Caki2 (cell line): ENCODE measurements around the gene SLC12A7. TPM values are rescaled to one million over a fixed set of nuclear protein-coding genes. Genes with fewer than 3 reads are reported as not detected.
"Not testable (repeated sequence)": the region's sequence is repeated elsewhere in the genome, so short reads cannot be mapped to it uniquely, and the experiment has no call there.

ENCODE experiments used
- DNase-seq: peaks from one replicate; pipeline ENCODE4 v3.0.0-alpha.2; 2015; ENCODE audit warnings: low read depth
- in situ Hi-C: cut with HindIII; loops from 2 replicates; pipeline ENCODE4 v1.10.0; 2016; ENCODE audit warnings: low sequenced_read_pairs, low pct_unique_long_range_greater_than_20kb, mixed read lengths
- total RNA-seq: library from RNA; depleted of rRNA; stranded (reverse); fragments of >200 nt; shearing (Covaris generic); gene quantifications from 2 replicates; pipeline ENCODE4 v1.2.3, GENCODE V29; 2014; ENCODE audit warnings: low replicate concordance

The SLC12A7 gene
- total RNA-seq, 1 experiment from 2014 or later, result 45.8 TPM

DNA sequence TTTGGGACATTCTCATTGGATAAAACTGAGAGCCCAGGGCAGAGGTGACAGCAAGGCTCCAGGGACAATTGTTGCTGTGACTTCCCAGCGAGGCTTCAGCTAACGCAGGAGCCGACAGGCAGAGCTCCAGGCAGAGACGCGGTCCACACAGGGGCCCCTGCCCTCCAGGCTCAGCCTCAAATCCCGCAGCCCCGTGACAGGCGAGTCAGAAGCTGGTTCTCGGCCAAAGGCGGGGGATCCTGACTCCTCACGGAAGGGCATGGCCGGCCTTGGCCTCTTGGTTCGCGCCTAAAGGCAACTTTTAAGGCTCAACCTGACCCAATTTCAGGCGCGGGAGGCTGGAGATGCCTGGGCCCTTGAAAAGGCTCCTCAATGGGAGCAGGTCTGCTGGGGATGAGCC, 21.3 kb downstream of the SLC12A7 start:
- in situ Hi-C loops, result no loop called here
- DNase-seq, result no peak

DNA sequence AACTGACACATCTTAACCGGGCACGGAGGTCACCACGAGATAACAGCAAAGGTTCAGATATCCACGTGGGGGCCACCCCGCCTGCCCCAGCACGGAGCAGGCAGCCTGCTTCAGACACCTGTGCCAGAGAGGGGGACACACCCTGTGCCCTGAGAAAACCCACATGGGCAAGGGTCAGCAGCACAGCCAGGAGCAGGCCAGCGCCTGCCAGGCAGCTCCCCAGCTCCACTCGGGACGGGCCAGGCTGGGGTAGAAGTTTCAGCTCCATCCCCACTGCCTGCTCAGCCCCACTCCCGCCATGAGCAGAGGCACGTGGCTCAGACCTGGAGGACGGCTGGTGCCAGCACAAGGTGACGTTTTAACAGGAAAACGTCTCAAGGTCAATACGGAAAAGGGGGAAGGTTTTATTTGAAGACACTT, 22.2 kb downstream of the SLC12A7 start:
- DNase-seq, result no peak
- in situ Hi-C loops, result no loop called here

DNA sequence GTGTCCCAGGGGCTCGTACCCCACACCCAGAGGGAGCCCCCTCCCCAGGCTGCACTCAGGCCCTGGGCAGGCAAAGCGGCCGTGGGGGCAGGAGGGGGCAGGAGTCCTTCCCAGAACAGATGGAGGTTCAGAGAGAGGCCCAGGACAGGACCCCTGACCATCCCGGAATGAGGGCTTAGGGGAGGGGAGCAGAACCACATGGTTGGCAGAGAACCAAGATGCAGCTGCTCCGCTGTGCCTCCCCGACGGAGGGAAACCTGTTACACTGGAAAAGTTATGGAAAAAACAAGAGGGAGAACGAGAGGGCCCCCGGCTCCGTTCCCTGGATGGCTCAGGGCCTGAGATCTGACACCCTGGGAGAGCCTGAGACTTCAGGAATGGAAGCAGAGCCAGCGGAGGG, 22.7 kb downstream of the SLC12A7 start:
- in situ Hi-C loops, result no loop called here
- DNase-seq, result no peak

DNA sequence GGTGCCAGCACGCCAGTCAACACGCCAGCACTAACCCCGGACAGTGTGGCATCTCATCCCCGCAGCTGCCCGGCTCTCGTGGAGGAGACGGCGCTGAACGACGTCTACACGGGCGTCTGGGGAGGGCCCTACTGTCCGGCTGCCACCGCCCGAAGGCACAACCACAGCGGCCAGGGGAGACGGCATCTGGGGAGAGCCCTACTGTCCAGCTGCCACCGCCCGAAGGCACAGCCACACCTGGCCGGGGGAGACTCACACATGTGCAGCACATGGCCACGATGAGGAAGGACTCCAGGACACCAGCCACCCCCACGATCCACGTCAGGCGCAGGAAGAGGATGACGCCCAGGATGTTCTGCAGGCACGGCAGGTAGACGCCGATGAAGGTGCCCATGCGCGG, 23.1 kb downstream of the SLC12A7 start:
- DNase-seq, result no peak
- in situ Hi-C loops, result no loop called here

DNA sequence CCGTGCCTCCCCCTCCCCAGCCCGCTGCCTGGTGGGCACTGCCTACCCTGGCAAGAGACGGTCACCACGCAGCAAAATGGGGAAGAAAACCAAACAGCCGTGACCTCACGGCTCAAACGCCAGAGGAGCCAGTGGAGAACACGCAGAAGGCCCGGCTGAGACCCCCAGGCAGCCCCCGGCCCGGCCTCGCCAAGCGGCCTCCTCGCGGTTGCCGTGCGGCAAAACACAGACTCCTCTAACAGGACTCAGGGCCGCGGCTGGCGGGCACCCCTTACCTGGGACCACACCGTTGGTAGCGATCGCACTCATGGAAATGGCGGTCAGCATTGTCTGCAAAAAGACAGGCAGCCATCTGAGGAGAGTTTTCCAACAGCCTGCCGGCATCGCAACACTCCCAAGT, 23.8 kb downstream of the SLC12A7 start:
- DNase-seq, result no peak
- in situ Hi-C loops, result no loop called here

DNA sequence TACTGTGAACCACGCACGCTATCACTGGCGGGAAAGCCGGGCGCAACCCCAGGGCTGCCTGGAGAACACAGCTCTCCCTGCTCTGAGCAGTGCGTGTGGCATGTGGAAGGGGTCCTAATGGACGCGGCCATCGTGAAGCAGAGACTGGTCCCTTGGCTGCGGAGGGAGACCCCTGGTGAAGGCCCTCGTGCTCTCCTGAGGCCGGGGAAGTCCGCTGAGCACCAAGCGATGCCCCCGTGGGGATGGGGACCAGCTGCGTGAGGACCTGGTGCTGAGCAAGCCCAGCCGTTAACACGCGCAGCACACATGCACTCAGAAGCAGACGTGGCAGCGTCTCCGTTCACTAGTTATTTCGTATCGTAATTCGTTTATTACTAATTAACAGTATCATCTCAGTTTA, 24.4 kb downstream of the SLC12A7 start:
- no peak for DNase-seq
- in situ Hi-C loops, result no loop called here

DNA sequence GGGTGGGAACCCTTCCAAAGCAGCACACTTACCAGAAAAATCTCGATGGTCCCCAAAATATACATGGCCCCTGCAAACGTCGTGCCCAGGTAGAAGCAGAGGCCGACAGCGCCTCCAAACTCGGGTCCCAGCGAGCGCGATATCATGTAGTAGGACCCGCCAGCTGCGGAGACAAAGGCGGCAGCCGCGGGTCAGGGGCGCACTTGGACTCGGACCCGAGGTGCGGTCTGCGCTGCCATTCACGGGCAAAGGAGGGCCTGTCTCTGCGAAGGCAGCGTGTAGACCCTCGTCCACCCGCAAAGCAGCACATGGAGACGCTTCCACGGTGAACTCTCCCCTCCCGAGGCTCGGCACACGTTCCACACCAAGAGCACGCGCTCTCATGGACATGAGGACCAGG, 25.0 kb downstream of the SLC12A7 start:
- in situ Hi-C loops, result no loop called here
- no peak for DNase-seq

DNA sequence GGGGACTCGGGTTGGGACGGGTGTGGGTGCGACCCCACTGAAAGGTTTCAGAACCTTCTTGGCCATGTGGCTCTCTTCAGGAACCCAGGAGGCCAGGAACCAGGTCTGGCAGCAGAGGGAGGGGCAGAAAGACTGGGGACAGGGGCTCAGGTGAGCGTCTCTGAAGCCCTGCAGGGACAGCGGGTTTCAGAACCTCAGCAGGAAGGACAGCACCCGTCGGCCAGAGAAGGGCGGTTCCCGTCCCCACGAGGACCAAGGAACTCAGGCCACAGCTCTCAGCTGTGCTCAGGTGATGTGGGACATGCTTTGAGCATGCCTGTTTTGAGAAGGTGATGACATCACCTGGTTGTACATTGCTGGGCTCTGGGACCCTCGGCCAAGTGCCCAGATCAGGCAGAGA, 25.7 kb downstream of the SLC12A7 start:
- no peak for DNase-seq
- in situ Hi-C loops, result no loop called here

DNA sequence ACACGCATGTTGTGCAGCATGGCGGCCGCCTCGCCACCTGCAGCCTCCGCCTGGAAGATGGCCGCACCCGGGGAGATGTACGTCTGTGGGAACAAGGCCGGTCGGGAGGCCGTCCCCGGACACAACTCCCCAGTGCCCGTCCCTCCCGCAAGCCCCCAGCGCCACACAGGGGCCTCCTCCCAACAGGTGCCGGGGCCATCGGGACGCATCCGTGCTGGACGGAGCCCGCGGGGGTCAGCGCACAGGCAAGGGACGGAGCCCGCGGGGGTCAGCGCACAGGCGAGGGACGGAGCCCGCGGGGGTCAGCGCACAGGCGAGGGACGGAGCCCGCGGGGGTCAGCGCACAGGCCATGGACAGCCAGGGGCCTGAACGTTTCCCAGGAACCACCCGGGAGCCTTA, 26.5 kb downstream of the SLC12A7 start:
- DNase-seq, result no peak
- in situ Hi-C loops, result no loop called here

DNA sequence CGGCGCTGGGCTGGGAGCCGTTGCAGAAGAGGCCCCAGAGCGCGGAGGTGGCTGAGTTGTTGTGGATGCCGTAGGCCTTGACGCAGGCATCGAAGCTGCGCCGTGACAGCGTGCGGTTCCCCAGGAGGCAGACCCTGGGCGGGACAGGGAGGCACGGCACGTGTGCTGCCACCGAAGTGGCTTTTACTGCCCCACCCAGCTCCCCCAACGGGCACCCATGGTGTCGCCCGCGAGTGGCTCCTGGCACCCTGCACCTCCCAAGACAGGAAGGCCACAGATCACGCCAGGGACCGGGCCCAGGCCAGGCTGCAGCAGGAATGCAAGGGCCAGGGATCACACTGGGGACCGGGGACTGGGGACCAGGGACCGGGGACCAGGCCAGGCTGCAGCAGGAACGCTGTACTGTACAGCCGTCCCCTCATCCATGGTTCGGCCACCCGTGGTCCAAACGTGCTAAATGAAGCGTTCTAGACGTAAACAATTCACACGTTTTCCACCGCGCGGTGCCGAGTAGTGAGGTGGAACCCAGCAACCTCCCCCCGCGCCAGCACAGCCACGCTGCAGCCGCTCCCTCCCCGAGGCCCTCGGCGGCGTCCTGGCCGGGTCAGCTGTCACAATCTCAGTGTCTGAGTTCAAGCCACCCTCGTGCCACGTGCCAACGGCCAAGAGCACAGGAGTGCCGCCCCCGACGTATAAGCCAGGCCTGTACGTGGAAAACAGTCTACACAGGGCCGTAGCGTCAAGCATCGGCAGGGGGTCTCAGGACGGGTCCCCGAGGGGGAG, 27.8 kb downstream of the SLC12A7 start:
- DNase-seq, result no peak
- in situ Hi-C loops, result no loop called here

DNA sequence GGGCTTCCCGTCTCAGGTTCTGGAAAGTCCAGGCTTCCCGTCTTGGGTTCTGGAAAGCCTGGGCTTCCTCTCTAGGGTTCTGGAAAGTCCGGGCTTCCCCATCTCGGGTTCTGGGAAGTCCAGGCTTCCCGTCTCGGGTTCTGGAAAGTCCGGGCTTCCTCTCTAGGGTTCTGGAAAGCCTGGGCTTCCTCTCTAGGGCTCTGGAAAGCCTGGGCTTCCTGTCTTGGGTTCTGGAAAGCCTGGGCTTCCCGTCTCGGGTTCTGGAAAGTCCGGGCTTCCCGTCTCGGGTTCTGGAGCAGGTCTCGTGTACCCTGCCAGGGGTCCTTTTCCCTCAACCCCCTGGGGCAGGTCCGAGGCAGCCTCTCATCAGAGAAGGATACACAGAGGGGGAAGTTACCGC, 28.8 kb downstream of the SLC12A7 start:
- DNase-seq, in situ Hi-C loops: not testable (repeated sequence)

DNA sequence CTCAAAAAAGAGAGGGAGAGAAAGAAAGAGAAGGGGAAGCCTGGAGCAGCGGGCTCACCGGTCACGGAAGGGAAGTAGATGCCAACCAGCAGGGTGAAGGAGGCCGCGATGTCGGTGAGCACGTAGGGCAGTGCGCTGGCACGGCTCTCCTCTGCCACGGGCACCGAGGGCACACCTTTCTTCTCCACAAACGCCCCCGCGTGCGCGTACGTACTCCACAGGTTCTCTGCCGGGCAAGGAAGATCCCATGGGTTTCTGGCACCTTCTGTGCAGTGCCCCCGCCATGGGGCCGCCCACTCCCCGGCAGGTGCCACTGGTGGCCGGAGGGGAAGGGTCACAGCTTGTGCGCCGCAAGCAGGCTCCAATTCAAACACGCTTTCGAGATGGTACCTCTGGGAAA, 30.3 kb downstream of the SLC12A7 start:
- in situ Hi-C loops, result no loop called here
- DNase-seq, result no peak

DNA sequence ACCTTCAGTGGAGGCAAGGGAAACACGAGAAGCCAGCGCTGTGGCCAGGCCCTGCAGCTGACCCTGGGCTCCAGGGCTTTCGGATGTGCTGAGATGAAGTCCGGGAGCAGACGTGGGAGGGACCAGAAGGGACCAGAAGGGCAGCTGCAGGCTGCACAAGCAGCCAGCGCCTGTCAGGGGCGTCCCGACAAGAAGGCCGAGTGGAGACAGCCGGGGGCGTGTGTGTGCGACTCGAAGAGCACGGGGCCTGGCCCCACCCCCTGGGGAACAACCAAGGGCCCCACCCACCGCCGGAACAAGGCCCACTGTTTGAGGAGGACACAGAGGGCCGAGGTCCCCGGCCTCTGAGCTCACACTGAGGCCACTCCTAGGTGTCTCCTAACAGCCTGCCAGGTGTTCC, 31.4 kb downstream of the SLC12A7 start:
- in situ Hi-C loops, result no loop called here
- DNase-seq, result no peak

DNA sequence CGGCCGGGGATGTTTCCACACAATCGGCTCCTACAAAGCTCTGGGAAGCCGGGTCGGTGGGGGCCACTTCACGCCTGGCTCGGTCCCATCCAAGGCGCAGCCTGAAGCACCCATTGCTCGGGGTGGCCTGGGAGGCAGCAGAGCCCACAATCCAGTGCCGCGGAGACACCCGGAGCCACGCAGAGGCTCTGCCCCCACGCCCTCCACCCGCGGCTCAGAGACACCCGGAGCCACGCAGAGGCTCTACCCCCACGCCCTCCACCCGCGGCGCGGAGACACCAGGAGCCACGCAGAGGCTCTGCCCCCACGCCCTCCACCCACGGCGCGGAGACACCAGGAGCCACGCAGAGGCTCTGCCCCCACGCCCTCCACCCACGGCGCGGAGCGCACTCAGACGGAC, 31.9 kb downstream of the SLC12A7 start:
- in situ Hi-C loops, result no loop called here
- DNase-seq, result no peak

DNA sequence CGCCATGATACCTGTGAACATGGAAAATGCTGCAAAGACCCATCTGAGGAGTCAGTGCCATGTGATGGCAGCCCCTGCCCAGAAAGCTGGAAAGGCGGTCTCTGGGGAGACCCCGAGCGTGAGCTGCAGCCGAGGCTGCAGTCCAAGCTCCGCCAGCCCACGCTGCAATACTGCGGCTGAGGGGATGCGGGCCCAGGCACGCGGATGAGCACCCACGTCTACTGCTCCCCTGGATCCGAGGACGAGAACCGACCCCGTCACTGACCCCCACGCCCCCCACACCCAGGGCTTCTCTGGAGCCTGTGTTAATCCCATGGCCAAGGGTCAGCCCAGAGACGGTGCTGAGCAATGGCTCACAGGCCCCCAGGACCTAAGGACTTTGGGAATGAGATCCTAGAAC, 32.4 kb downstream of the SLC12A7 start:
- in situ Hi-C loops, result no loop called here
- DNase-seq, result no peak

DNA sequence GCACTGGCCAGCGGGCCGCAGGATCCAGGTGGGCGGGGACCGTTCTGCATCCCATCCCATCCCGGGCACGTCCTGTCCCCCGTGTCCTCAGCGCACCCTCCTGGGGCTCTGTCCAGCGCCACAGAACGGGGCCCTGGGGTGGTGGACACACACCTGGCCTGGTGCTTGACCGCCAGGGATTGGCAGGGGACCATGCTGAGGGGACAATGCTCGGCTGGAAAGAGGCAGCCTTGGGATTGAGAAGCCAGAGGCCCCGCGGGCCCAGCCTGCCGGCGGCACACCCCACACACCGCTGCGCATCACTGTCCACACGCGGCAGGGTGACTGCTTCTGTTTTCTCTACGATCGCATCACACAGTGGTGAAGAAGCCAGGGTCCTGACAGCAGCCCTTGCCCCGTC, 33.0 kb downstream of the SLC12A7 start:
- no peak for DNase-seq
- in situ Hi-C loops, result no loop called here

DNA sequence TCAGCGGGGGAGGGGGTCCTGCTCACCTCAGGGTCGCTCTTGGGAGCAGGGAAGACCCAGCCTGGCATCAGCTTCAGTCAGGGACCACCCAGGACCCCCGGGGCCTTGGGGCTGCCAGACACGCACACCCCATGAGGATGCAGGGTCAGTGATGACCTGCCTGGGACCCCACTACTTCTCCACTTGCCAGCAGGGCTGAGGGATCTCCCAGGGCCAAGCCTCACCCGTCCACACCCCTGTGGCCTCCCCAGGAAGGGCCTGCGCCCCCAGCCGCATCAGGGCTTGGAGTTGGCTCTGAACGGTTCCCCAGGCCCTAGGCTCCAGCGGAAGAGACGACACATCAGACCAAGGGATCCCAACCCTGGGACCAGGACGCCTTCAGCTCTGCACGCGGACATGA, 33.7 kb downstream of the SLC12A7 start:
- no peak for DNase-seq
- in situ Hi-C loops, result no loop called here

DNA sequence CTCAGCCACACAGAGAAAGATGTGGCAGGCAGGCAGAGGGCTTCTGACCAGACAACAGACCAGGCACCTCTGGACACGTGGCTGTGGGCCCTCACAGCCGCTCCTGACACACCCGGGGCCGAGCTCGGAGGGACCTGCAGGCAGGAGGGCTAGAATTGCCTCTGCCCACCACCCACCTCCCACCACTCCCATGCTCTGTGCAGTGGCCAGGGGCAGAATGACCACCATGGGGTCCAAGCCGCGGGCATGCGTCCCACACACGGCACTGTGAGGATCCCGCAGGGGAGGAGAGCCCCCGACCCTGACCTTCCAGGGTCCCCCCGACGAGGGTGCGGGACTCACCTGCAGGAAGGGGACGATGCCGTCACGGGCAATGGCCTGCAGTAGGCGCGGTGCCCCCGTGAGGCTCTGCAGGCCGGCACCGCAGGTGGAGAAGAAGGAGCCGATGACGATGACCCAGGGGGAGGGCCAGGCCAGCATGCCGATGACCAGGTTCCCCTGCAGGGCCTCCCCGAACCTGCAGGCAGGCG, 34.3 kb downstream of the SLC12A7 start:
- no peak for DNase-seq

DNA sequence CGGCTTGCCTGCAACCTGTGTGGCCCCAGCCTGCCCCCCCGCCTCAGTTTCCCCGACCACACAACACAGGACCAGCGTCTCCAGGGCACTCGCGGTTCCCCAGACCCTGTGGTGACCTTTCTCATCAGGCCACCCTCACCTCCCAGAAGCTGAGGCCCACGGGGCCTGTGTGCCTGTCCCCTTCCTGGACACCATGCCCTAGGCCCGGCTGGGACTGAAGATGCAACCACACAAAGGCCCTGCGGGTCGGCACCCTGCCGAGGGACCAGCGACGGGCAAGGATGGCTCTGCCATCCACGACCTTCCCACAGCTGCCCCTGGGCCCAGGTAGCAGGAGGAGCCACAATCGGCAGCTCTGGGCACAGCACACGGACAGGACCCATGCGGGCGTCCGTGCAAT, 34.8 kb downstream of the SLC12A7 start:
- DNase-seq, result no peak
- in situ Hi-C loops, result no loop called here

More for the DNA sequence above, 34.3 kb downstream of the SLC12A7 start:
- in situ Hi-C loops, result no loop called here

DNA sequence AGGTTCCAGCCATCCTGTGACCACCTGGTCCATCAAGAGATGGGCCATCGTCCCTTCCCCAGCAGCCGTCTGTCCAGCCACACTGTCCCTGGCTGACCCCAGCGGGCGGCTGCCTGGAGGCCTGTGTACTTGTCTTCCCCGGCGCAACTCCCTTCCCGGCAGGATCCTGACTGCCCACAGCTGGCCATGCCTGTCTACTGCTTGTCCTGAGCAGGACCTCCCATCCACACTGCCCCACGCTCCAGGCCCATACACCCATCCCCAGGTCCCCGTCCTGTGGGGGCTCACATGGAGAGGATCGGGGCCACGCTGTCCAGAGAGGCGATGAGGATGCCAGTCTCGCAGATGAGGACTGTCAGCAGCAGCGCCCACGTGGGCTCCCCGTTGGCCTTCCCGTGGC, 35.5 kb downstream of the SLC12A7 start:
- DNase-seq, result no peak
- in situ Hi-C loops, result no loop called here
